ENCODE data around the gene RIN3. TPM values are rescaled to one million over a fixed set of nuclear protein-coding genes. Genes with fewer than 3 reads are reported as not detected.
A peak's percentile ranks its signal among the peaks of the same experiment; 100 is the strongest.

The RIN3 gene
- total RNA-seq, 2 donors from 2014 or later = 6.6 to 11.8 TPM

DNA sequence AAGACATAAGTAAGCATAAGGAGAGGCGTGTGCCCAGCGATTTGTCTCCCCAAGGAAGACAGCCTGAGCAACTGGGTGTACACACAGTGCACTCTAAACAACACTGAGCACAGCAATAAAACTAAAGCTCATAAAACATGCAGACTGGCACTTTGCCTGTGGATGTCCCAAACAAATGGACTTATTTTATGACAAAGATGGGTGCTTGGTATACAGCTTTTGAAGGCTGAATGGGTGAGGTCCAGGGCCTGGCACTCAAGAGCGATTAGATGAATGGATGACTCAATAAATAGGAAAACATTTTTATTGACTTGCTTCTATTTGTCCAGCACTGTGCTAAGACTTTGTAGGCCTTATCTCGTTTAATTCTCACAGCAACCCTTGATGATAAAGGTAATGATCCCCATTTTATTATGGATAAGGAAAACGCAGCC, 206.3 kb downstream of the RIN3 start:
- no peak overlapping the region for H3K4me3 ChIP-seq
- peak overlapping the region; percentile 54 to 65 for H3K27ac ChIP-seq
- H3K4me1 ChIP-seq = peaks cover 0 to 21% of the 10 kb centered on the region in 2 donors
- peaks cover 4% of the 10 kb centered on the region for H3K36me3 ChIP-seq
- DNase-seq (ENCODE audit: low spot score) = no peak
- H3K27me3 ChIP-seq = no peaks in the 10 kb centered on the region
- TF ChIP-seq, protein P1, sequence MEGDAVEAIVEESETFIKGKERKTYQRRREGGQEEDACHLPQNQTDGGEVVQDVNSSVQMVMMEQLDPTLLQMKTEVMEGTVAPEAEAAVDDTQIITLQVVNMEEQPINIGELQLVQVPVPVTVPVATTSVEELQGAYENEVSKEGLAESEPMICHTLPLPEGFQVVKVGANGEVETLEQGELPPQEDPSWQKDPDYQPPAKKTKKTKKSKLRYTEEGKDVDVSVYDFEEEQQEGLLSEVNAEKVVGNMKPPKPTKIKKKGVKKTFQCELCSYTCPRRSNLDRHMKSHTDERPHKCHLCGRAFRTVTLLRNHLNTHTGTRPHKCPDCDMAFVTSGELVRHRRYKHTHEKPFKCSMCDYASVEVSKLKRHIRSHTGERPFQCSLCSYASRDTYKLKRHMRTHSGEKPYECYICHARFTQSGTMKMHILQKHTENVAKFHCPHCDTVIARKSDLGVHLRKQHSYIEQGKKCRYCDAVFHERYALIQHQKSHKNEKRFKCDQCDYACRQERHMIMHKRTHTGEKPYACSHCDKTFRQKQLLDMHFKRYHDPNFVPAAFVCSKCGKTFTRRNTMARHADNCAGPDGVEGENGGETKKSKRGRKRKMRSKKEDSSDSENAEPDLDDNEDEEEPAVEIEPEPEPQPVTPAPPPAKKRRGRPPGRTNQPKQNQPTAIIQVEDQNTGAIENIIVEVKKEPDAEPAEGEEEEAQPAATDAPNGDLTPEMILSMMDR (IDR thresholded peaks at IDR 0.05) = no peak
- no peaks in the 10 kb centered on the region for H3K9me3 ChIP-seq

DNA sequence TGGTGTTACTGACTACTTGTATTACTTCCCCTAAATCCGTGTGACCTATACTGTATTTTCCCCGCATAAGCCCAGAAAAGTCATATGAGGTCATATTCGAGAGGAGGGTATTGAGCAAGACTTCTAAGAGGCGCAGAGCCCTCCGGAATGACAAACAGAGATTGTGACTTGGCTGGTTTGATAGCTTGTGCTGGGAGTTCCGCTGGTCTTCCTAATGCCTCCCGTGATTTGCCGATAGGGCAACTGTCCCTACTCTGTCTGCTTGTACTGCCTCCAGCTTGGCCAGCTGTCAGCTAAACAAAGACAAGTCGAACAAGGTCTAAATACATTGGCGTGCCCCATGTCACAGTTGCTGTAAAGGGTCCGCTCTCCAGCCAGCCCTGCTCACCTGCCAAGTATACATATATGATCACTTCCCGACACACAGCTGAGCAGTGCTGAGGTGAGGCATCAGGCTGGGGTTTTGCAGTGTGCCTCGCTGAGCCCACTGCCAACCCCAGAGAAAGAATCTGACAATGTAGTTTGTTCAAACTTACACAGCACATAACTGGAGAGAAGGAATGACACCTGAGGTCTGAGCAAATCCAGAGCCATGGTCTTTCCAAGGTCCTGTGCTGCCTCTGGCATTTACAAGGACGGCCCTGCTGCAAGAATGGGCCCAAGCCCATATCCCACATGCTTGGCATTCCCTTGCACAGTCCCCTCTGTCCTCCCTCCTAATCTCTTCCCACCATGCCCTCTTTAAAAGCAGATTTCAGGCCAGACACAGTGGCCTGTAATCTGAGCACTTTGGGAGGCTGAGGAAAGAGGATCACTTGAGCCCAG, 211.1 kb downstream of the RIN3 start:
- H3K4me3 ChIP-seq = no peak overlapping the region
- peak overlapping the region; percentile 76 to 83 for H3K27ac ChIP-seq
- H3K4me1 ChIP-seq = peaks cover 0 to 38% of the 10 kb centered on the region in 2 donors
- no peaks in the 10 kb centered on the region for H3K9me3 ChIP-seq
- H3K27me3 ChIP-seq = no peaks in the 10 kb centered on the region
- DNase-seq (ENCODE audit: low spot score) = peak; percentile 77
- TF ChIP-seq, protein P1 (IDR thresholded peaks at IDR 0.05) = no peak
- H3K36me3 ChIP-seq = peaks cover 4% of the 10 kb centered on the region

DNA sequence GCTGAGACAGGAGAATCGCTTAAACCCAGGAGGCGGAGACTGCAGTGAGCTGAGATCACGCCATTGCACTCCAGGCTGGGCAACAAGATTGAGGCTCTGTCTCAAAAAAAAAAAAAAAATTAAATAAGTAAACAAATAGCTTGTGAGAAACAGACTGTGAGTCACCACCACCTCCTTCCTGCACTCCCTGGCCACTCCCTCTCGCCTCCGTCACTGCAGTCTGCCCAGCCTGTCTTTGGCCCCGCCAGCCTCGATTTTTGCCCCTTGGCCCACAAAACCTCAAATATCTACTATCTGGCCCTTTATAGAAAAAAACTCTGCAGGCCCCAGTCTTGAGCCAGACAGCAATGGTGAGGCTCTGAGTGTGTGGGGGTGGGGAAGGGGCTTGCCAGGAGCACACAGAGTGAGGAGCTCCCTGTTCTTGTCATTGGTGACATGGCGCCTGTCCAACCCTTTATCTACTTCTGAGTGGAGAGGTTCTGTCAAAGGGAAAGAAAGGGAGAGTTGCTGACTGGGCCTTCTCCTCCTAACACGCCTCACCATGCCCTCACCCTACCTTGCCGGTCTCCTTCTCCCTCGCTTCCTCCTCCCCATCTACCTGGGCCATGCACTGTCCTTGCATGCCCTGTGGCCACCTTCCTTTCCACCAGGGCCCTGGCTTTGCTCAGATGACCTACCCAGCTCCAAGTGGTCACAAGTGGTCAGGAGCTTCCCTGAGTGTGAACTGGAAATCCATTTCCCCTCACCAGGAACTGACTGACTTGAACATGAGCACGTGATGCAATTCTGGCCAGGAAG, 212.8 kb downstream of the RIN3 start:
- no peaks in the 10 kb centered on the region for H3K27me3 ChIP-seq
- peak overlapping the region; percentile 76 to 83 for H3K27ac ChIP-seq
- peaks cover 0 to 30% of the 10 kb centered on the region in 2 donors for H3K4me1 ChIP-seq
- peak; percentile 86 for DNase-seq (ENCODE audit: low spot score)
- H3K9me3 ChIP-seq = no peaks in the 10 kb centered on the region
- H3K4me3 ChIP-seq = no peak overlapping the region
- peaks cover 6% of the 10 kb centered on the region for H3K36me3 ChIP-seq
- TF ChIP-seq, protein P1 (IDR thresholded peaks at IDR 0.05) = no peak

DNA sequence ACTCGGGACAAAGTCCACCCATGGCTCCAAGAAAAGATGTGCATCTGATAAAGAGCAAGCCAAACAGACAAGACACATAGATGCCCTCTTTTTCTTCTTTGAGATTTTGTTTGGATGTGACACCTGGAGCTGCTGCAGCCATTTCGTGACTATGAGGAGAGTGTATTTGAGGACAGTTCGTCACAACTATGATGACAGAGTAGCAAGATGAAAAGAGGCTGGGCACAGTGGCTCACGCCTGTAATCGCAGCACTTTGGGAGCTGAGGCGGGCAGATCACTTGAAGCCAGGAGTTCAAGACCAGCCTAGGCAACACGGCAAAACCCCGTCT, 213.3 kb downstream of the RIN3 start:
- H3K36me3 ChIP-seq = peaks cover 12% of the 10 kb centered on the region
- TF ChIP-seq, protein P1 (IDR thresholded peaks at IDR 0.05) = no peak
- H3K4me1 ChIP-seq = peaks cover 0 to 30% of the 10 kb centered on the region in 2 donors
- no peak for DNase-seq (ENCODE audit: low spot score)
- no peaks in the 10 kb centered on the region for H3K9me3 ChIP-seq
- H3K4me3 ChIP-seq = no peak overlapping the region
- peak overlapping the region; percentile 76 to 83 for H3K27ac ChIP-seq
- no peaks in the 10 kb centered on the region for H3K27me3 ChIP-seq

DNA sequence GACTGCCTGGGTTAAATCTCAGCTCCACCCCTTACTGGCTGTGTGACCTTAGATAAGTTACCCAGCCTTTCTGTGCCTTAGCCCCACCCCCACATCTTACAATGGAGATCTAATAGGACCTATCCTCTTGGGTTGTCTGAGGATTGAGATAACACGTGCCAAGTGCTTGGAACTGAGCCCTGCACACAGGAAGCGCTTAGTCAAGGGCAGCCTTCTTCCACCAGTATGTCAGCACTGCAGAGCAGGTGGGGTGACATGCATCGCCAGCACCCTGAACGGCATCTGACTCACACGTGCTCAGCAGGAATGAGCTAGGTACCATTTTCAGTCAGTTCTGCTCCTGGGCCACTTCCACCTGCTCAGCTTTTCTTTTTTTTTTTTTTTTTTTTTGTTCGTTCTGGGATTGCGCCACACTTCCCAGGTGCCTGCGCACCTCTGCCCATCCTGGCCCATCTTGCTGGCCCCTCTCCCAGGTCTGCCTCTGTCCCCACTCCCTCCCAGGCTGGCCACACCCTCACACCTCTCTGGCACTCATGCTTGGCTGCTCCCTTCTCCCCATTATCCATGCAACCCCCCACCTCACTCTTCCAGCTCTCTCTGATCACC, 215.3 kb downstream of the RIN3 start:
- DNase-seq (ENCODE audit: low spot score) = no peak
- Histone ChIP-seq H3K27ac (no peak overlapping the region), H3K9me3 (no peaks in the 10 kb centered on the region), H3K27me3 (no peaks in the 10 kb centered on the region), H3K4me3 (no peak overlapping the region), H3K36me3 (peaks cover 17% of the 10 kb centered on the region), H3K4me1 (peaks cover 0 to 42% of the 10 kb centered on the region in 2 donors)
- TF ChIP-seq, protein P1 (IDR thresholded peaks at IDR 0.05) = no peak
